Body of pancreas (tissue), 4 donors: ENCODE data around the gene RUNDC1.

Experiments
- POLR2A ChIP-seq, 3 donors: fragments of 450-650 bp; IDR thresholded peaks; one replicate each; pipeline ENCODE4 v1.6.1; 2016; ENCODE audit warnings: antibody characterized with exemption in 3 of 3, mild to moderate bottlenecking in 2 of 3
- TF ChIP-seq, protein P1 (sequence below), 7 experiments: fragments of 450-650 bp in 4 of 7; fragments of 200-600 bp in 3 of 7; sonication (generic) in 3 of 7; IDR thresholded peaks; one replicate each; pipeline ENCODE4 v1.5.1; 2016 to 2019; ENCODE audit warnings: antibody characterized with exemption in 7 of 7

DNA sequence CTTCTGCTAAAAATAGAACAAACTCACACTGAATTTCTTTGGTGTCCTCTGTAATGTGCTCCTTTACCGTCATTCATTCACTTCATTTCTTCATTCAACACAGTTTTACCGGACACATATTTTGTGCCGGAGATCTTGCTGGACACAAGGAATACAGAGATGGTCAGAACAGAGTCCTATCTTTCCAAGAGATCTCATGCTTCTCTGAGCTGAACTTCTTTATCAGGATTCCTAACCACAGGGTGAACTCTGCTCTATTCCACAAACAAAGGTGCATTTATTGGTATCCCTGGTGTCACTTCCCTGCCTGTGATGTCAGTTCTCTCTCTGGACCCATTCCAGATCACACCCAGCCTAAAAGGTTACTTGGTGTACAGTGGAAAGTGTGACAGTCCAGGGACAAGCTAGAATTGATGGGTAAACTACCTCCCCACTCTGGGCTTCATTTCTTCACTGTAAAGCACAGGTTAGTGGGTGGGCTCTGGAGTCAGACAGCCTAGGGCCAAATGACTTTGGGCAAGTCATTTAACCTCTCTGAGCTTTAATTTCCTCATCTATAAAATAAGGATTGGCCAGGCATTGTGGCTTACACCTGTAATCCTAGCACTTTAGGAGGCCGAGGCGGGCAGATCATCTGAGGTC, 30.4 kb downstream of the RUNDC1 start:
- TF ChIP-seq, protein P1, sequence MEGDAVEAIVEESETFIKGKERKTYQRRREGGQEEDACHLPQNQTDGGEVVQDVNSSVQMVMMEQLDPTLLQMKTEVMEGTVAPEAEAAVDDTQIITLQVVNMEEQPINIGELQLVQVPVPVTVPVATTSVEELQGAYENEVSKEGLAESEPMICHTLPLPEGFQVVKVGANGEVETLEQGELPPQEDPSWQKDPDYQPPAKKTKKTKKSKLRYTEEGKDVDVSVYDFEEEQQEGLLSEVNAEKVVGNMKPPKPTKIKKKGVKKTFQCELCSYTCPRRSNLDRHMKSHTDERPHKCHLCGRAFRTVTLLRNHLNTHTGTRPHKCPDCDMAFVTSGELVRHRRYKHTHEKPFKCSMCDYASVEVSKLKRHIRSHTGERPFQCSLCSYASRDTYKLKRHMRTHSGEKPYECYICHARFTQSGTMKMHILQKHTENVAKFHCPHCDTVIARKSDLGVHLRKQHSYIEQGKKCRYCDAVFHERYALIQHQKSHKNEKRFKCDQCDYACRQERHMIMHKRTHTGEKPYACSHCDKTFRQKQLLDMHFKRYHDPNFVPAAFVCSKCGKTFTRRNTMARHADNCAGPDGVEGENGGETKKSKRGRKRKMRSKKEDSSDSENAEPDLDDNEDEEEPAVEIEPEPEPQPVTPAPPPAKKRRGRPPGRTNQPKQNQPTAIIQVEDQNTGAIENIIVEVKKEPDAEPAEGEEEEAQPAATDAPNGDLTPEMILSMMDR (IDR thresholded peaks at IDR 0.05), result no peak
- TF ChIP-seq POLR2A (IDR thresholded peaks at IDR 0.05), result no peak
